Measurements from ENCODE around the gene MACROD2.

The MACROD2 gene

GRCh38 chr20:14142171-14142570 is 146.9 kb downstream of the MACROD2 start:
- TF ChIP-seq CTCF (IDR thresholded peaks at IDR 0.05; ENCODE audit: borderline replicate concordance, control extremely low read depth, extremely low read depth, insufficient read depth, missing control alignments), result peak; percentile 23
- in situ Hi-C loops (cut with MboI; ENCODE audit: low sequenced_read_pairs, unreplicated experiment), result no loop called here

GRCh38 chr20:14142964-14143627 is 147.8 kb downstream of the MACROD2 start:
- in situ Hi-C loops (cut with MboI; ENCODE audit: low sequenced_read_pairs, unreplicated experiment), result no loop called here
- no peak for DNase-seq (ENCODE audit: low spot score)
- no peak for TF ChIP-seq CTCF (IDR thresholded peaks at IDR 0.05; ENCODE audit: borderline replicate concordance, control extremely low read depth, extremely low read depth, insufficient read depth, missing control alignments)

More at GRCh38 chr20:14142171-14142570, 146.9 kb downstream of the MACROD2 start:
- peak; percentile 22 for DNase-seq (ENCODE audit: low spot score)

- no peak for TF ChIP-seq CTCF (IDR thresholded peaks at IDR 0.05; ENCODE audit: borderline replicate concordance, control extremely low read depth, extremely low read depth, insufficient read depth, missing control alignments)
- in situ Hi-C loops (cut with MboI; ENCODE audit: low sequenced_read_pairs, unreplicated experiment), result no loop called here
- DNase-seq (ENCODE audit: low spot score), result no peak
Measured at GRCh38 chr20:14148042-14148441, 152.7 kb downstream of the MACROD2 start.

- in situ Hi-C loops (cut with MboI; ENCODE audit: low sequenced_read_pairs, unreplicated experiment), result no loop called here
- DNase-seq (ENCODE audit: low spot score), result no peak
- TF ChIP-seq CTCF (IDR thresholded peaks at IDR 0.05; ENCODE audit: borderline replicate concordance, control extremely low read depth, extremely low read depth, insufficient read depth, missing control alignments), result no peak
Measured at GRCh38 chr20:14155361-14155760, 160.0 kb downstream of the MACROD2 start.

- DNase-seq (ENCODE audit: low spot score), result no peak
- TF ChIP-seq CTCF (IDR thresholded peaks at IDR 0.05; ENCODE audit: borderline replicate concordance, control extremely low read depth, extremely low read depth, insufficient read depth, missing control alignments), result no peak
- in situ Hi-C loops (cut with MboI; ENCODE audit: low sequenced_read_pairs, unreplicated experiment), result no loop called here
Measured at GRCh38 chr20:14178528-14178927, 183.2 kb downstream of the MACROD2 start.

- in situ Hi-C loops (cut with MboI; ENCODE audit: low sequenced_read_pairs, unreplicated experiment), result no loop called here
- DNase-seq (ENCODE audit: low spot score), result no peak
- no peak for TF ChIP-seq CTCF (IDR thresholded peaks at IDR 0.05; ENCODE audit: borderline replicate concordance, control extremely low read depth, extremely low read depth, insufficient read depth, missing control alignments)
Measured at GRCh38 chr20:14178952-14179351, 183.6 kb downstream of the MACROD2 start.

Data from GM13976 (cell line).